HepG2 (cell line): ENCODE measurements around the gene SCRT2. TPM values are rescaled to one million over a fixed set of nuclear protein-coding genes. Genes with fewer than 3 reads are reported as not detected.

Source experiments
- ADNP ChIP-seq: sonication (generic); formaldehyde crosslinking; IDR thresholded peaks from 2 replicates; pipeline ENCODE4 v1.4.0; 2020; ENCODE audit warnings: missing genetic modification reagents
- ATF7-NPFF ChIP-seq: sonication (generic); formaldehyde crosslinking; IDR thresholded peaks from 2 replicates; pipeline ENCODE4 v1.8.1; 2023; ENCODE audit warnings: mild to moderate bottlenecking, low read depth, missing genetic modification reagents, moderate library complexity
- DMAP1 ChIP-seq: IDR thresholded peaks from 2 replicates; pipeline ENCODE4 v1.6.1; 2016
- DNMT3B ChIP-seq: conservative IDR thresholded peaks from 2 replicates; pipeline ENCODE4 v1.6.1; 2016; ENCODE audit warnings: missing biosample characterization, control low read depth
- EEA1 ChIP-seq: sonication (generic); formaldehyde crosslinking; IDR thresholded peaks from 2 replicates; pipeline ENCODE4 v1.5.1; 2020; ENCODE audit warnings: mild to moderate bottlenecking, missing genetic modification reagents, borderline replicate concordance
- FOSL1 ChIP-seq: sonication (generic); formaldehyde crosslinking; IDR thresholded peaks from 2 replicates; pipeline ENCODE4 v1.9.0; 2021; ENCODE audit warnings: missing genetic modification reagents, borderline replicate concordance
- GABPA ChIP-seq, 2 experiments: IDR thresholded peaks; 2 replicates each; pipeline ENCODE4 v1.6.1; 2011 to 2016; ENCODE audit warnings: low read depth in 2 of 2, low read length in 1 of 2, missing biosample characterization in 1 of 2, missing genetic modification characterization in 1 of 2
- HDAC2 ChIP-seq: sonication (generic); formaldehyde crosslinking; IDR thresholded peaks from 2 replicates; pipeline ENCODE4 v1.4.0; 2020; ENCODE audit warnings: missing genetic modification reagents
- JUN ChIP-seq: sonication (generic); formaldehyde crosslinking; IDR thresholded peaks from 2 replicates; pipeline ENCODE4 v1.4.0; 2020; ENCODE audit warnings: mild to moderate bottlenecking, missing genetic modification reagents
- KLF9 ChIP-seq: IDR thresholded peaks from 2 replicates; pipeline ENCODE4 v1.6.1; 2016; ENCODE audit warnings: low read depth
- MBNL3 ChIP-seq: fragments of 250-450 bp; sonication (Bioruptor Pico); conservative IDR thresholded peaks from 2 replicates; pipeline ENCODE4 v1.8.0; 2022; ENCODE audit warnings: mild to moderate bottlenecking, inconsistent platforms
- MXD4 ChIP-seq: IDR thresholded peaks from 2 replicates; pipeline ENCODE4 v1.6.1; 2016; ENCODE audit warnings: mild to moderate bottlenecking, missing biosample characterization, missing genetic modification reagents
- NFATC3 ChIP-seq: sonication (generic); formaldehyde crosslinking; IDR thresholded peaks from 2 replicates; pipeline ENCODE4 v1.5.1; 2020; ENCODE audit warnings: mild to moderate bottlenecking, missing genetic modification reagents
- NFKBIZ ChIP-seq: IDR thresholded peaks from 2 replicates; pipeline ENCODE4 v1.6.1; 2018; ENCODE audit warnings: missing genetic modification reagents, missing compliant biosample characterization
- NR2F1 ChIP-seq, 2 experiments: fragments of 450-650 bp in 1 of 2; formaldehyde crosslinking in 1 of 2; IDR thresholded peaks; 2 replicates each; pipeline versions ENCODE4 v1.5.0 to v1.6.1; 2016 to 2020; ENCODE audit warnings: mild to moderate bottlenecking in 1 of 2, missing compliant biosample characterization in 1 of 2, missing genetic modification reagents in 1 of 2, moderate library complexity in 1 of 2
- ONECUT2 ChIP-seq: sonication (generic); formaldehyde crosslinking; IDR thresholded peaks from 2 replicates; pipeline ENCODE4 v1.4.0; 2020; ENCODE audit warnings: missing genetic modification reagents
- RBFOX2 ChIP-seq: fragments of 200-400 bp; formaldehyde crosslinking; IDR thresholded peaks from 2 replicates; pipeline ENCODE4 v1.6.1; 2017; ENCODE audit warnings: low read depth, mild to moderate bottlenecking, low read length
- RELA ChIP-seq: sonication (generic); formaldehyde crosslinking; IDR thresholded peaks from 2 replicates; pipeline ENCODE4 v1.4.0; 2020; ENCODE audit warnings: missing genetic modification reagents
- SMARCC2 ChIP-seq: fragments of 450-650 bp; IDR thresholded peaks from 2 replicates; pipeline ENCODE4 v1.6.1; 2017; ENCODE audit warnings: antibody characterized with exemption, mild to moderate bottlenecking
- SRY ChIP-seq: sonication (generic); formaldehyde crosslinking; IDR thresholded peaks from 2 replicates; pipeline ENCODE4 v1.8.0; 2022; ENCODE audit warnings: mild to moderate bottlenecking, missing genetic modification reagents
- YEATS4 ChIP-seq: sonication (generic); formaldehyde crosslinking; IDR thresholded peaks from 2 replicates; pipeline ENCODE4 v1.4.0; 2020; ENCODE audit warnings: missing genetic modification reagents, borderline replicate concordance
- ZBTB8A ChIP-seq: sonication (generic); formaldehyde crosslinking; IDR thresholded peaks from 2 replicates; pipeline ENCODE4 v1.4.0; 2020; ENCODE audit warnings: mild to moderate bottlenecking, low read depth, missing genetic modification reagents, borderline replicate concordance
- ZFP36L2 ChIP-seq: sonication (generic); formaldehyde crosslinking; IDR thresholded peaks from 2 replicates; pipeline ENCODE4 v1.4.0; 2020; ENCODE audit warnings: missing genetic modification reagents
- ZMYM4 ChIP-seq: sonication (generic); formaldehyde crosslinking; IDR thresholded peaks from 2 replicates; pipeline ENCODE4 v1.8.1; 2023; ENCODE audit warnings: mild to moderate bottlenecking, missing genetic modification reagents
- ZNF329 ChIP-seq: sonication (generic); formaldehyde crosslinking; IDR thresholded peaks from 2 replicates; pipeline ENCODE4 v1.9.0; 2021; ENCODE audit warnings: low read depth, mild to moderate bottlenecking, missing genetic modification reagents
- ZNF44 ChIP-seq: sonication (generic); formaldehyde crosslinking; IDR thresholded peaks from 2 replicates; pipeline ENCODE4 v1.5.1; 2020; ENCODE audit warnings: mild to moderate bottlenecking, missing genetic modification reagents
- ZNF768 ChIP-seq: sonication (generic); formaldehyde crosslinking; IDR thresholded peaks from 2 replicates; pipeline ENCODE4 v1.4.0; 2020; ENCODE audit warnings: missing genetic modification reagents
- polyA plus RNA-seq, 8 experiments: library from polyadenylated mRNA; depleted of rRNA in 3 of 8; stranded (reverse) in 7 of 8; unstranded in 1 of 8; fragments of >200 nt; fragmentation: Illumina TruSeq in 4 of 8; extraction: Trizol in 4 of 8; gene quantifications; 2 replicates each; pipeline versions ENCODE4 v1.2.1 to v1.2.3, GENCODE V29; 2011 to 2016; ENCODE audit warnings: low read depth in 4 of 8, missing spikeins in 1 of 8, mixed read lengths in 1 of 8; ENCODE audit not compliant: insufficient read depth in 1 of 8
- total RNA-seq, 5 experiments: library from RNA; depleted of rRNA; stranded (reverse); fragments of >200 nt; fragmentation: Illumina TruSeq; extraction: Trizol; gene quantifications; 2 replicates each; pipeline ENCODE4 v1.2.3, GENCODE V29; 2016; ENCODE audit warnings: low read depth in 1 of 5
- TF ChIP-seq, protein P1 (sequence below): IDR thresholded peaks from 2 replicates; pipeline ENCODE4 v1.6.1; 2016; ENCODE audit warnings: missing compliant biosample characterization, missing genetic modification reagents, borderline replicate concordance
- TF ChIP-seq, protein P2 (sequence below): sonication (generic); formaldehyde crosslinking; IDR thresholded peaks from 2 replicates; pipeline ENCODE4 v1.9.0; 2021; ENCODE audit warnings: missing genetic modification reagents, borderline replicate concordance

SCRT2 gene
- total and polyA plus RNA-seq, 2 of the 13 experiments (the other 11 are each of a cell fraction or from before 2014, with no cell fraction given) = not detected

- TF ChIP-seq, protein P1, sequence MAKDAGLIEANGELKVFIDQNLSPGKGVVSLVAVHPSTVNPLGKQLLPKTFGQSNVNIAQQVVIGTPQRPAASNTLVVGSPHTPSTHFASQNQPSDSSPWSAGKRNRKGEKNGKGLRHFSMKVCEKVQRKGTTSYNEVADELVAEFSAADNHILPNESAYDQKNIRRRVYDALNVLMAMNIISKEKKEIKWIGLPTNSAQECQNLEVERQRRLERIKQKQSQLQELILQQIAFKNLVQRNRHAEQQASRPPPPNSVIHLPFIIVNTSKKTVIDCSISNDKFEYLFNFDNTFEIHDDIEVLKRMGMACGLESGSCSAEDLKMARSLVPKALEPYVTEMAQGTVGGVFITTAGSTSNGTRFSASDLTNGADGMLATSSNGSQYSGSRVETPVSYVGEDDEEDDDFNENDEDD (CRISPR knock-in tag) = no peak; the same call in 1 of the 2 replicates
- TF ChIP-seq DNMT3B (CRISPR knock-in tag) = no peak
- TF ChIP-seq JUN (CRISPR knock-in tag) = no peak
- TF ChIP-seq RBFOX2 = no peak
- no peak for TF ChIP-seq GABPA (IDR thresholded peaks at IDR 0.05; ENCODE audit: low read depth, low read length)
- no peak for TF ChIP-seq GABPA (CRISPR knock-in tag; IDR thresholded peaks at IDR 0.05; ENCODE audit: low read depth)
- no peak for TF ChIP-seq EEA1 (CRISPR knock-in tag)
- TF ChIP-seq NR2F1 (CRISPR knock-in tag; IDR thresholded peaks at IDR 0.05) = no peak
- peak; percentile 40; the same call in 1 of the 2 replicates for TF ChIP-seq DMAP1 (CRISPR knock-in tag)
- TF ChIP-seq MBNL3 (CRISPR knock-in tag) = no peak
- no peak; the same call in 1 of the 2 replicates for TF ChIP-seq MXD4 (CRISPR knock-in tag)
- TF ChIP-seq, protein P2, sequence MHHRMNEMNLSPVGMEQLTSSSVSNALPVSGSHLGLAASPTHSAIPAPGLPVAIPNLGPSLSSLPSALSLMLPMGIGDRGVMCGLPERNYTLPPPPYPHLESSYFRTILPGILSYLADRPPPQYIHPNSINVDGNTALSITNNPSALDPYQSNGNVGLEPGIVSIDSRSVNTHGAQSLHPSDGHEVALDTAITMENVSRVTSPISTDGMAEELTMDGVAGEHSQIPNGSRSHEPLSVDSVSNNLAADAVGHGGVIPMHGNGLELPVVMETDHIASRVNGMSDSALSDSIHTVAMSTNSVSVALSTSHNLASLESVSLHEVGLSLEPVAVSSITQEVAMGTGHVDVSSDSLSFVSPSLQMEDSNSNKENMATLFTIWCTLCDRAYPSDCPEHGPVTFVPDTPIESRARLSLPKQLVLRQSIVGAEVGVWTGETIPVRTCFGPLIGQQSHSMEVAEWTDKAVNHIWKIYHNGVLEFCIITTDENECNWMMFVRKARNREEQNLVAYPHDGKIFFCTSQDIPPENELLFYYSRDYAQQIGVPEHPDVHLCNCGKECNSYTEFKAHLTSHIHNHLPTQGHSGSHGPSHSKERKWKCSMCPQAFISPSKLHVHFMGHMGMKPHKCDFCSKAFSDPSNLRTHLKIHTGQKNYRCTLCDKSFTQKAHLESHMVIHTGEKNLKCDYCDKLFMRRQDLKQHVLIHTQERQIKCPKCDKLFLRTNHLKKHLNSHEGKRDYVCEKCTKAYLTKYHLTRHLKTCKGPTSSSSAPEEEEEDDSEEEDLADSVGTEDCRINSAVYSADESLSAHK = no peak
- no peak for TF ChIP-seq SMARCC2
- no peak; the same call in 1 of the 2 replicates for TF ChIP-seq YEATS4 (CRISPR knock-in tag)
- TF ChIP-seq KLF9 = no peak
- TF ChIP-seq ZNF329 (CRISPR knock-in tag) = no peak
- TF ChIP-seq ATF7-NPFF = no peak
- TF ChIP-seq ZMYM4 (CRISPR knock-in tag) = peak; percentile 15; the same call in 1 of the 2 replicates
- TF ChIP-seq NFATC3 (CRISPR knock-in tag) = no peak; the same call in 1 of the 2 replicates
- TF ChIP-seq SRY (CRISPR knock-in tag) = peak; percentile 43; the same call in 1 of the 2 replicates
- no peak; the same call in none of the 2 replicates for TF ChIP-seq ZNF768 (CRISPR knock-in tag)
- no peak for TF ChIP-seq FOSL1
- TF ChIP-seq HDAC2 = peak; percentile 49; the same call in 1 of the 2 replicates
- peak; percentile 79; the same call in 1 of the 2 replicates for TF ChIP-seq ZBTB8A
- no peak for TF ChIP-seq RELA (CRISPR knock-in tag)
- peak; percentile 98 for TF ChIP-seq ADNP
- peak; percentile 66; the same call in 1 of the 2 replicates for TF ChIP-seq ZNF44 (CRISPR knock-in tag)
- no peak; the same call in 1 of the 2 replicates for TF ChIP-seq NFKBIZ
- TF ChIP-seq ZFP36L2 (CRISPR knock-in tag) = no peak
- TF ChIP-seq ONECUT2 (CRISPR knock-in tag) = no peak
Observed at GRCh38 chr20:653590-654416, 21.8 kb downstream of the SCRT2 start (continued).
